ENCODE results near the gene VENTX.
"Not testable (repeated sequence)": the region's sequence is repeated elsewhere in the genome, so short reads cannot be mapped to it uniquely, and the experiment has no call there.

VENTX gene

GRCh38 chr10:133217800-133218589, 19.7 kb upstream of the VENTX start:
- DNase-seq: no peak

- no peak for DNase-seq
Observed at GRCh38 chr10:133218891-133219290, 18.8 kb upstream of the VENTX start.

GRCh38 chr10:133219782-133220181, 17.9 kb upstream of the VENTX start:
- no peak for DNase-seq

- DNase-seq: no peak
Observed at GRCh38 chr10:133221331-133221730, 16.3 kb upstream of the VENTX start.

GRCh38 chr10:133221756-133222155, 15.9 kb upstream of the VENTX start:
- DNase-seq: not testable (repeated sequence)

- DNase-seq: no peak
Observed at GRCh38 chr10:133224076-133224475, 13.6 kb upstream of the VENTX start.

GRCh38 chr10:133224756-133225372, 12.8 kb upstream of the VENTX start:
- no peak for DNase-seq

- DNase-seq: no peak
Observed at GRCh38 chr10:133225707-133226191, 11.9 kb upstream of the VENTX start.

GRCh38 chr10:133226251-133226808, 11.3 kb upstream of the VENTX start:
- DNase-seq: no peak

- no peak for DNase-seq
Observed at GRCh38 chr10:133227256-133227655, 10.4 kb upstream of the VENTX start.

- DNase-seq: no peak
Observed at GRCh38 chr10:133229265-133230043, 8.2 kb upstream of the VENTX start.

- DNase-seq: no peak
Observed at GRCh38 chr10:133230044-133230361, 7.7 kb upstream of the VENTX start, which contains the start of gene UTF1. Gene UTF1 (plus strand): TSS chr10:133230217. CDS start chr10:133230289, 72 bp downstream.

- DNase-seq: no peak
Observed at GRCh38 chr10:133230387-133231195, 7.1 kb upstream of the VENTX start.

- no peak for DNase-seq
Observed at GRCh38 chr10:133231244-133231945, 6.3 kb upstream of the VENTX start.

- DNase-seq: no peak
Observed at GRCh38 chr10:133231946-133232574, 5.6 kb upstream of the VENTX start.

GRCh38 chr10:133234796-133235195, 2.9 kb upstream of the VENTX start:
- not testable (repeated sequence) for DNase-seq

GRCh38 chr10:133235265-133235855, 2.3 kb upstream of the VENTX start:
- no peak for DNase-seq

- DNase-seq: no peak
Observed at GRCh38 chr10:133235932-133236331, 1.7 kb upstream of the VENTX start.

GRCh38 chr10:133236401-133237240, 1.0 kb upstream of the VENTX start:
- no peak for DNase-seq

- no peak for DNase-seq
Observed at GRCh38 chr10:133237241-133237587, 441 bp upstream of the VENTX start.

All from activated CD4-positive, alpha-beta T cell treated with anti-CD3 and anti-CD28 coated beads, Interleukin-2, amount 50 U/mL, for 1 hour (primary cell).